Activated CD8-positive, alpha-beta memory T cell treated with anti-CD3 and anti-CD28 coated beads, Interleukin-2, amount 50 U/mL, for 1 hour (primary cell): ENCODE measurements around the gene AMOTL1.
"Not testable (repeated sequence)": the region's sequence is repeated elsewhere in the genome, so short reads cannot be mapped to it uniquely, and the experiment has no call there.

ENCODE experiments used
- DNase-seq: peaks from one replicate; pipeline ENCODE4 v3.0.0-alpha.2; 2020; ENCODE audit errors: extremely low read depth

The AMOTL1 gene

GRCh38 chr11:94879006-94879405 is 110.8 kb downstream of the AMOTL1 start:
- DNase-seq, result no peak

- no peak for DNase-seq
These were observed 112.1 kb downstream of the AMOTL1 start for GRCh38 chr11:94880216-94880615.

- DNase-seq, result no peak
These were observed 114.8 kb downstream of the AMOTL1 start for GRCh38 chr11:94882931-94883330.

- DNase-seq, result no peak
These were observed 115.7 kb downstream of the AMOTL1 start for GRCh38 chr11:94883878-94884277.

- DNase-seq, result no peak
These were observed 116.2 kb downstream of the AMOTL1 start for GRCh38 chr11:94884376-94884775.

GRCh38 chr11:94885133-94885532 is 117.0 kb downstream of the AMOTL1 start:
- no peak for DNase-seq

- no peak for DNase-seq
These were observed 117.4 kb downstream of the AMOTL1 start for GRCh38 chr11:94885581-94885980.

- no peak for DNase-seq
These were observed 120.0 kb downstream of the AMOTL1 start for GRCh38 chr11:94888204-94888603.

- no peak for DNase-seq
These were observed 127.3 kb downstream of the AMOTL1 start for GRCh38 chr11:94895451-94895850.

GRCh38 chr11:94895971-94896370 is 127.8 kb downstream of the AMOTL1 start:
- no peak for DNase-seq

- no peak for DNase-seq
These were observed 129.2 kb downstream of the AMOTL1 start for GRCh38 chr11:94897330-94897768.

- no peak for DNase-seq
These were observed 139.1 kb downstream of the AMOTL1 start for GRCh38 chr11:94907226-94907625.

GRCh38 chr11:94909371-94909820 is 141.2 kb downstream of the AMOTL1 start:
- DNase-seq, result no peak

- no peak for DNase-seq
These were observed 142.1 kb downstream of the AMOTL1 start for GRCh38 chr11:94910270-94910669.

GRCh38 chr11:94910779-94911178 is 142.6 kb downstream of the AMOTL1 start:
- DNase-seq, result no peak

GRCh38 chr11:94912806-94913205 is 144.7 kb downstream of the AMOTL1 start:
- no peak for DNase-seq

GRCh38 chr11:94913718-94914394 is 145.7 kb downstream of the AMOTL1 start:
- not testable (repeated sequence) for DNase-seq

GRCh38 chr11:94920311-94920710 is 152.2 kb downstream of the AMOTL1 start:
- no peak for DNase-seq

GRCh38 chr11:94922321-94923003 is 154.3 kb downstream of the AMOTL1 start:
- DNase-seq, result no peak

GRCh38 chr11:94923004-94923334 is 154.8 kb downstream of the AMOTL1 start:
- no peak for DNase-seq

GRCh38 chr11:94924171-94924572 is 156.0 kb downstream of the AMOTL1 start:
- no peak for DNase-seq

- DNase-seq, result no peak
These were observed 156.5 kb downstream of the AMOTL1 start for GRCh38 chr11:94924612-94925011.

GRCh38 chr11:94925422-94926270 is 157.5 kb downstream of the AMOTL1 start:
- no peak for DNase-seq
